Measurements from ENCODE around the gene SLC37A2.
"Not testable (repeated sequence)": the region's sequence is repeated elsewhere in the genome, so short reads cannot be mapped to it uniquely, and the experiment has no call there.

Gene SLC37A2

DNA sequence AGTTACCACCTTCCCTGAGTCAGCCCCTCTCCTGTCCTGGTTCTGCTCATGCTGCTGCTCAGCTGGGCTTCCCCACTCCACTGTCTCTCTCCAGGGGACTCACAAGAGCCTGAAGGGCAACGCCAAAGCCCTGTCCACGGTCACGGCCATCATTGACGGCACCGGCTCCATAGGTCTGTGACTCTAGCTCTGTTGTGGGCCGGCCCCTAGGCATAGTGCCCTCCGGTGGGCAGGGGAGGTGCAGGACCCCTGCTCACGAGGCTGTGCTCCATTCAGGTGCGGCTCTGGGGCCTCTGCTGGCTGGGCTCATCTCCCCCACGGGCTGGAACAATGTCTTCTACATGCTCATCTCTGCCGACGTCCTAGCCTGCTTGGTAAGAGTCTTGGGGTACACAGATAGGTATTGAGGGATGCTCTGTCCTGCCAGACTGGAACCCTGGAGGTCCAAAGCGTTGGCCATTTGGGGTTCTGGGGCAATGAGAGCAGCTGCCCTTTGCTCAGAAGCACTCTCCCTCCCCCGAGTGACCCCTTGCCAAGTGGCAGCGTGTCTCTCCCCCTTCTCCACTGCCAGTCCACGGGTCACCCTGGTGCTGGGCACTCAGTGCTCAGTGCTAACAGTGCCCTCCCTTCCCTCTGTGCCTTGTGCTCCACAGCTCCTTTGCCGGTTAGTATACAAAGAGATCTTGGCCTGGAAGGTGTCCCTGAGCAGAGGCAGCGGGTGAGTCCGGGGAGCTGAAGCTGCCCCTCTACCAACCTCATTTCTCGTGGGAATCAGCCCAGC, 22.4 kb downstream of the SLC37A2 start:
- DNase-seq: no peak

DNA sequence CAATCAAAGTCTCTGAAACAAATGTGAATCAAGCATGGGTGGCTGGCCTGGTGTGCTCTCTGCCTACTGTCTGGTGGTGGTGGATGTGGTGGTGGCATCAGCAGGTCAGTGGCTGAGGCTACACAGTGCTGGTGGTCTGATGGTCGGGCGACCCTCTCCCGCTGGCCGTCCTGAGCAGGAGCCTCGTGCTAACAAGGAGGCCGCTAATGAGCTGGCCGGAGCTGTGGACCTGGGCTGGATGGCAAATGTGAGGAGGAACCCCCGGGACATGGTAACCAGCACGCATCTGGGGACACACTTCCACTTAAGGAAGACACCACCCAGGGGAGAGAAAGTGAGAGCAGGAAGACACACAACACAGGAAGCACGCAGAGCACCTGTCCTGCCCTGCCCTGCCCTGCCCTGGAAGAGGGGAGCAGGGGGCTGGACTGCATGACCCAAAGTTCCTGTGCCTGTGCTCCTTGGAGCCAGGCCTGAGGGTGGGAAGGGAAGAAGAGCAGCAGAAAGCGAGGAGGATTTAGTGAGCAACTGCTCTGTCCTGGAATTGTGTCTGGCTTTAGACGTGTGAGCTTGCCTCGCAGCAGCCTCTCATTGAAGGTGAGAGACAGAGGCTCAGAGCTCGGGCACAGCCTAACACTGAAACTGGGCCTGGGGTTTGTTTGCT, 23.7 kb downstream of the SLC37A2 start:
- DNase-seq: no peak

DNA sequence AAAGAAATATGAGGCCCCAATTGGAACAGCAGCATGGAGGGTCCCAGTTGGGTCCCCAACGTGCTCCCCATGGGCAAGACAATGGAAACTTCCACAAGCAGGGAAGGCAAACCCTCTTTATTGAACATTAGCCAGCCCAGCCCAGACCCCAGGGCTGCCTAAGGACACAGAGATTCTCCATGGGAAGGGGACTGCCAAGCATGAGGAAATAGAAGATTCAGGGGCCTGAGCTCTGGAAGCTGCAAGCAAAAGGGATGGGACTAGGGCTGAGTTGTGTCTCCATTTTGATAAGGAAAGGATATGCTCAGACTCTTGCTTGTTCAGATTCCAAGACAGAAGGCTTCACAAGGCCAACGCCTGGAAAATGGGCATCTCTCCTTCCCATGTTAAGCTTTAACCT, 25.0 kb downstream of the SLC37A2 start:
- DNase-seq: no peak

DNA sequence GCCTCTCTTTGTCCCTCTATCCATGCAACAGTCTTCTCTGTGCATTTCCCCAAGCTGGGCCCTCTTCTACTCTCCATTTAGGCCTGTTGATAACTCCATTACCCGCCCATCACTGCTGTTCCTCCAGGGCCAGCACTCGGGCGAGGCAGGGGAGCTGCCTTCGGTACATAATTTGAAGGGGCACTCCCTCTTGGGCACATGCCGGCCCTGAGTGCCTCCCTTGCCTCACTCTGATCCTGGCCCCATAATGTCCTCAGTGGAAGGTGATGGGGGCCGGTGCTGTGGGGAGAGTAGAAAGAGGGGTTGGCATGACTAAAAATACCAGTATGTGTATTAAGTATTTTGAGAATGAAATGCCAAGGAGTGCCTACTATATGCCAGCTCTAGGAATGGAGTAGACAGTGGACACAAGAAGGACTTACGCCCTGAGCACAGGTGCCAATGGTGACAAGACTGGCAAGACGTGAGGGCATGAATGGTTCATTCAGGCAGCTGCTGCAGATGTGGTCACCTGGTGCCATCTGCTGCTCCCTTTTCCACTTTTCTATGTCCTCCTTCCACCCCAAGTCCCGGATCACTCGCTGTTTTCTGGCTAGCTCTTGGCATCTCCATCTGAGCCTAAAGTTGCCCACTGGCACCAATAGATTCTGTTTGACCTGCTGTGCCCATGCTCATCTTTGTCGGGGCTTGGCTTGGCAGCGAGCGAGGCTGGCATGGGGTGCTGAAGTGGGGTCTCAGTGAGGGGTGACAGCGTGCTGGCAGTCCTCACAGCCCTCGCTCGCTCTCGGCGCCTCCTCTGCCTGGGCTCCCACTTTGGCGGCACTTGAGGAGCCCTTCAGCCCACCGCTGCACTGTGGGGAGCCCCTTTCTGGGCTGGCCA, 25.7 kb downstream of the SLC37A2 start:
- DNase-seq: no peak

DNA sequence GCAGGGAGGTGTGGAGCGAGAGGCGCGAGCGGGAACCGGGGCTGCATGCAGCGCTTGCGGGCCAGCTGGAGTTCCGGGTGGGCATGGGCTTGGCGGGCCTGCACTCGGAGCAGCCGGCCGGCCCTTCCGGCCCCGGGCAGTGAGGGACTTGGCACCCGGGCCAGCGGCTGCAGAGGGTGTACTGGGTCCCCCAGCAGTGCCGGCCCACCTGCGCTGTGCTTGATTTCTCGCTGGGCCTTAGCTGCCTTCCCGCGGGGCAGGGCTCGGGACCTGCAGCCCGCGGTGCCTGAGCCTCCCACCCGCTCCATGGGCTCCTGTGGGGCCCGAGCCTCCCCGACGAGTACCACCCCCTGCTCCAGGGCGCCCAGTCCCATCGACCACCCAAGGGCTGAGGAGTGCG, 26.4 kb downstream of the SLC37A2 start:
- DNase-seq: not testable (repeated sequence)

DNA sequence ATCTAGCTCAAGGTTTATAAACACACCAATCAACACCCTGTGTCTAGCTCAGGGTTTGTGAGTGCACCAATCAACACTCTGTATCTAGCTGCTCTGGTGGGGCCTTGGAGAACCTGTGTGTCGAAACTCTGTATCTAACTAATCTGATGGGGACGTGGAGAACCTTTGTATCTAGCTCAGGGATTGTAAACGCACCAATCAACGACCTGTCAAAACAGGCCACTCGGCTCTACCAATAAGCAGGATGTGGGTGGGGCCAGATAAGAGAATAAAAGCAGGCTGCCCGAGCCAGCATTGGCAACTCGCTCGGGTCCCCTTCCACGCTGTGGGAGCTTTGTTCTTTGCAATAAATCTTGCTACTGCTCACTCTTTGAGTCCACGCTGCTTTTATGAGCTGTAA, 27.0 kb downstream of the SLC37A2 start:
- not testable (repeated sequence) for DNase-seq

DNA sequence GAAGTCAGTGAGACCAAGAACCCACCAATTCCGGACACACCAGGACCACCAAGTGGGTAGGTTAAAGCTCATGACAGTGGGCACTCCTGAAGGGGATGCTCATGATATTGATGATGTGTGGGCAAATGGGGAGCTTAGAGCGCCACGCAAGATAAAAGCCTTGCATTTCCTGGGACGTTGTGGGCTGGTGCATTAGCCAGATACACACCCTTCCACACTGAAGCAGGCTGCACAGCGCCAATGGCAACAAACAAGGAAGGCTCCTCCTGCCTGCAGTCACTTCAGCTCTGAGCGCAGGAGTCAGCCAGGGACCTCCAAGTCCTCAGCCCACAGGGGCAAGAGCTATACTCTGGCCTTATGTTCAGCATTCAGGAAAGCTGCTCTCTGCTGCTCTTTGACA, 27.7 kb downstream of the SLC37A2 start:
- DNase-seq: no peak

DNA sequence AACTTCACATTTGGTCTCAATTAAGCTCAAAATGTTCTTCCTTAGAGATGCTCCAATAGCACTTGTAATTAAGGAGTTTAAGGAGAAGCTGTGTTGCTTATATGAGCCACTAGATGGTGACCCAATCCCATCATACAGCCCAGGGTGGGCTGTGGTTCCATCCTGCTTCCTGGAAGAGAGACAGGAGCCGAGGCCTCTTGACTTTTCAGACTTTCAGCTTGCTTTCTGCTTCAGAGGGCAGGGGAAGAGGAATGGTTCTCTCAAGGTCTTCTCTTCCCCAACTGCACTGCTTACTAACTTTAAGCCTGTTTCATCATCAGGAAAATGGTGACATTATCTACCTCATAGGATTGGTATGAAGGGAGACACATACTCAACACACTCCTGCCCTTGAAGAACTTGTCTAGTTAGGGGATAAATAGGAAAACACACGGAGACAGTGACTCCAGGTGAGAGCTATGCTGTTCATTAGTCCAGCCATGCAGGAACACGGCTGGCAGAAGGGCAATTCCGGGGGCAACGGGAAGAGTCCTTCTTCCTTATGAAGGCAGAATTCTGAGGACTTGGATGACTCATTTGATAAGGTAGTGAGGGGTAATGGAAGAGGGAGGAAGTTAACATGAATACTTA, 28.3 kb downstream of the SLC37A2 start:
- DNase-seq: no peak

DNA sequence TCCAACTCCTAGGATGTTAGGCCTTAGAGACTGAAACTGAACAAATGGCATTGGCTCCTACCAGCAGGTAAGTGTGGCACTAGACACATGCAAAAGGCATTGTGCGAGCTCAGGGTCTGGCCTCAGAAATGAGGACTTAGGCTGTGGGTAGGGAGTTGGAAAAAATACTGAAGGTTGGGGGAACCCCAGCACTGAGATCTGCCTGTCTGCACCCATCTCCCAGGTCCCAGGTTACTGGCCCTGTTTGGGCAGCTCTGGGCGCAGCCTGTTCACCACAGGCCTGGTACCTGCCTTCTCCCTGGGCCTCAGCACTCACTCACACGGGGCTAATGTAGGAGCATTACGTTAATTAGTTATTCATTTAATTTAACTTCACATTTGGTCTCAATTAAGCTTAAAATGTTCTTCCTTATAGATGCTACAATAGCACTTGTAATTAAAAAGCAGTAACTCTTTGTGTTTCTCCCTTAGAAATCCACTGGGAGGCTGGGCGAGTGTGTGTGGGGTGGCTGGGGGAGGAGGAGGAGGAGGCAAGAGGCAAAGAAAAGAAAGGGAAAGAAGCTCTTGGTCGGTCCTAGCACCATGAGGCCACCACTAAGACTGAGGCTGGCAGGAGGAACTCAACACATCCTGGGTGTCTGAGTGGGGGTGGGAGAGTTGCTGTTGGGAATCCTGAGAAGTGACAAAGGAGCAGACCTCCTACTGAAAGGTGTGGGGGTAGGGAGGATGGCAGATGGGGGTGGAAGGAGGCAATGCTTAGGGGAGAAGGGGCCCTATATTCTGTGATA, 29.0 kb downstream of the SLC37A2 start:
- no peak for DNase-seq

DNA sequence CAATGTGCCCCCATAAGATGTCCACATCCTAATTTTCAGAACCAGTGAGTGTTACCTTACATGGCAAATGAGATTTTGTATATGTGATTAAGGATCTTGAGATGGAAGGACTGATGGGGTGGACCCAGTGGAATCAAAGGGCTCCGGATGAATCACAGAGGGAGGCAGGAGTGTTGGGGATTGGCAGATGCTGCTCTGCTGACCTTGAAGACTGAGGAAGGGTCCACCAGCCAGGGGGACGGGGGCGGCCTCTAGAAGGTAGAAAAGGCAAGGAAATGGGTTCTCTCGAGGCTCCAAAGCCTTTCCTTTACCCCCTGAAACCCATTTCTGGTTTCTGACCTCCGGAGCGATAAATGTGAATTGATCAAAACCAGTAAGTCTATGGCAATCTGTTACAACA, 29.6 kb downstream of the SLC37A2 start:
- no peak for DNase-seq

DNA sequence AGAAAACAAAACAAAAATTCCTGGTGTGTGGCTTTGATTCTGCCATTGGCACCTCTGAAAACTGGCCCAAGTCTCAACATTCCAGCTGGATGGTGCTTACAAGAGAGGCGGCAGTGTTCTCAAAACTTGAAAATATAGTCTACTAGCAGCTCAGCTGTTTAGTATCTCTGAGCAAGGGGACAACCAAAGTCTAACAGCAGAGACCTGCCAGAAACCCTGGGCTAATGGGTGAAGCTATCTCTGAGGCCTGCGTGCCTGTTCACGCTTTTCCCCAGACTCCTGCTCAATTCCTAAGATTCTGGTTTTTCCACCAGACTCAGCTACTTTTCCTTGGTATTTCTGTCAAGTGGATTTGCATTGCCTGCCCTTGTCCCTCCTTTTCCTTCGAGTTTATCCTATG, 30.4 kb downstream of the SLC37A2 start:
- DNase-seq: no peak

DNA sequence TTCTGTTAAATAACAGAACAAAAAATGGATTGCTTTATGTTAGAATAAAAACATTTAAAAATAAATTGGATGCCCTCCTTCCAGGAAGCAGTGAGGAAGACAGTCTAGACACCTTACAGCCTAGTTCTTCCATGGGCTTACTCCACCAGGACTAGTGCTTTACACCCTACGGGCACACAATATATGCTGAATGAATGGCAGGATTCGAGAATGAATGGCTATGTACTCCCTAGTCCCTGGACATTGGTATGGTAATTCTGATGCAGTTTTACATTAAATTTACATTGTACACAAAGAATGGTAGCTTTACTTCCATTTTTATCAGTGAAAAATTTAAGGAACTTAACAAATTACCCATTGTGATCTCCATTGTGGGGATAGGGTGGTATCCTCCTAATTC, 31.6 kb downstream of the SLC37A2 start:
- no peak for DNase-seq

DNA sequence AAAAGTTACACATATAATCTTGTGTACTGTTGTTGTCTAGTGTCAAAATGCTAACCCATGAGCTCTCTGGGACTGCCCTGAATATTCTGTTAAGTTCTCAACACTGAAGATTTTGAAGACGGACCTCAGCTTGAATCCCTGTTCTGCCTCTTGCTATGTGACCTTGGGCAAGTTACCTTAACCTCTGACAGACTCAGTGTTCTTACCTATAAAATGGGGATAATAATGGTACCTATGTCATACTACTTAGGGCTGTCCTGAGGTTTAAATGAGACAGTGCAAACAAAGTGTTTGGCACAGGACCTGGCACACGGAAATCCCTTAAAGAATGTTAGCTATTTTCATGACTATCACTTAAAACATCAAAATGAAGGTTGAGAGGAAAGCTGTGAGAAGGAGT, 37.0 kb downstream of the SLC37A2 start:
- DNase-seq: no peak

DNA sequence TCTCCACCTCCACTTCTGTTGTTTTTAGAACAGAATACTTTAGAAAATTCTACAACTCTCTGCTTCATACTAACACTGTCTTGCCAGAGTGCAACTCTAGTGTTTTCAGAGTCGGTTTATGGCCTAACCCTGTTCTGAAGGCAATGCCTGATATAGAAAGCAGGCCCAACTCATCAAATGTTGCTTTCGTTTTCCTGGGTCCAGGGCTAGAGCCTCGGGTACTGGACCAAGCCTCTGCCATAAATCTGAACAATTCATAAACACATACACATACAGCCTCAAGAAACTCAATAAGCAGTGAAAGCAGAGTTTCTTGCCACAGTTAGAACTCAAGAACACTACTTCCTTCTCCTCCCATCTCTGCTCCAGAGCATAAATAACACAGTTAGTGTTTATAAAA, 38.5 kb downstream of the SLC37A2 start:
- no peak for DNase-seq

DNA sequence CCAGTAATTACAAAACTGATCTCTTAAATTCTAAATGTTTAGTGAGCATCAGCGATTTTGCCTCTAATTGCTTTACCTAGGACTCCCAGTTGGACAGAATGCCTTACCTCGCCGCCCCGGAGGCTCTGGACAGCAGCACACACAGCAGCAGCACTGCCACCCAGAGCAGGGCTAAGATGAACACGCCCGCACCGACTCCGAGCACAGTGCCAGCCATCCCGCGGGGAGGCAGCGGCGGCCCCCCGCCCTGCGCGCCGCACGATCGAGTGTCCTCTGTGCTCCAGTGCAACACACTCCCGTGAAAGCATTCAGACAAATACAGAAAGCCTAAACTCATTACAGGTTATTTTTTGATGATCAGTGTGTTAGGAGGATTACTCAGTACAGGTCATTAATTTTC, 38.9 kb downstream of the SLC37A2 start:
- no peak for DNase-seq

DNA sequence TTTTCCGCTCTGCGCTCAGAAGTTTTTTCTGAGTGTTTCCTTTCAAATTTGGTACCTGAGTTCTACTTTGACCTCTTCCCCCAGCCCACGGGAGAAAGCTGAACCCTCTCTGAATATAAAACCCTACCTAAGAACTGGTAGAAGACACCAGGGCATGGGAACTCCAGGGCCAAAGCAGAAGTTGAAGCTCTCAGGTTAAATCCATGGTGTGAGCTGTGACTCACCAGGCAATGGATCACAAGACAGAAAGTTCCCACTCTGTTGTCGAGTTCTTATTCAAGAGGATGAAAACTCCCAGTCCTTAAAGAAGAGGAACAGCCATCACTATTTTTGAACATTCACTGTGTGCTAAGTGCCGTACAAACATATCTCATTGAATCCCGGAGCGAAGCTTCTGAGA, 39.4 kb downstream of the SLC37A2 start:
- DNase-seq: no peak

DNA sequence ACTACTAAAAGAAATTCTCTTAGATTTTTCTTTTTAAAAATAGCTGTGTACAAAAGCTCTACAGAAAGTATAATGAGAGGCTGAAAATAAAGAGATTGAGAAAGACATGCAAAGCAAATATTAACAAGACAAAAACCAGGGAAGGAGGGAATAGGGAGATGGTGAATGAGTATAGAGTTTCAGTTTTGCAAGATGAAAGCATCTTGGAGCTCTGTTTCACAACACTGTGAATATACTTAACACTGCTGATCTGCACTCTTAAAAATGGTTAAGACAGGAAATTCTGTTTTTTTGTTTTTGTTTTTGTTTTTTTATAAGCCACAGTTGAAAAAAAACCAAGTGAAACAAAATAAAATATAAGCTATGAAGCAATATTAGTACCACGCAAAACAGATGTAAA, 42.8 kb downstream of the SLC37A2 start:
- no peak for DNase-seq

DNA sequence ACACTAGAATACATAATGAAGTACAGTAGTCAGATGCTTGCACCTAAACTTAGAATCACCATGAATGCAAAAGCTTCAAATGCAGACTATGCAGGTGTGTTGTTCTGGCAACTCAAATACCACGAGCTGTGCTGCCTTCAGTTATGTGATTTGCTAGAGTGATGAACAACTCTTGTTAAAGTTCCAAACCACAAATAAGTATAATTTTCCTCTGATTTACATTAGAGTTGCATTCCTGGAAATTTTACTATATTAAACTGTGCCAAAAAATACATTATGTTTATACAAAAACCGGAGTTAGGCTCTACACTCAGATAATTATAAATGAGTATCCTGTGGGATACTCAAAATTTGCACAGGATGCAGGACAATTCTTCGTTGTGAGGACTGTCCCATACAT, 45.4 kb downstream of the SLC37A2 start:
- no peak for DNase-seq

DNA sequence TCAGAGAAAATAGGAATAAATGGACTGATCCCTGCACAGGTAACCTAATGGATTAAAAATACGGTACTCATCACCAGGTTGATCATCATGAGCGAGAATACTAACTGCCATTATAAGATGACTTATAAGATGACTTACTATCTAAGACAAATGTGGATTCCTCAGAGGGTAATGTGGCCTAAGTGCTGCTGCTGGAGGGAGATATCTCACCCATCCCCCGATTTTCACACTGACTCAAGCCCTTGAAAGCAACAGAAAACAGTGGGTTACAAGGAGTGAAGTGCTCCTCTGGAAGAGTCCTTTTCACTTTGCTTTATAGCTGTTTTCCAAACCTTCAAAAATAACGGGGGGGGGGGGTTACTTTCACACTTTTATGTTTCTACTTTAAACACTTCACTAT, 47.4 kb downstream of the SLC37A2 start:
- DNase-seq: no peak

DNA sequence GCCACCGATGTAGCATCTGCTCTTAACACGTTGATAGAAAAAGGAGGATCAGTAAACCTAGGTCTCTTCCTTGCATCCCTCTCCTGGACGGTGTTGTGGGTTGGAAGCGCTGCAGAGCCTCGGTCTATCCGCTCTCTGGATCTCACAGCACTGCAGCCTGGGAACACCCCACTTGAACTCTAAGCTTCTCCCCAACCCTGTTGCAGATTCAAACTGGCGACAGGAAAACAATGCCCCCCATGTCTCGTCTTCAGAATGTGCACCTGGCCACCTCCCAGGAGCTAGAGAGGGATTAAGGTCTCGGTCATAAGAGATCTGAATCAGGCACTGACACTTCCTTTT, 47.9 kb downstream of the SLC37A2 start:
- DNase-seq: no peak

DNA sequence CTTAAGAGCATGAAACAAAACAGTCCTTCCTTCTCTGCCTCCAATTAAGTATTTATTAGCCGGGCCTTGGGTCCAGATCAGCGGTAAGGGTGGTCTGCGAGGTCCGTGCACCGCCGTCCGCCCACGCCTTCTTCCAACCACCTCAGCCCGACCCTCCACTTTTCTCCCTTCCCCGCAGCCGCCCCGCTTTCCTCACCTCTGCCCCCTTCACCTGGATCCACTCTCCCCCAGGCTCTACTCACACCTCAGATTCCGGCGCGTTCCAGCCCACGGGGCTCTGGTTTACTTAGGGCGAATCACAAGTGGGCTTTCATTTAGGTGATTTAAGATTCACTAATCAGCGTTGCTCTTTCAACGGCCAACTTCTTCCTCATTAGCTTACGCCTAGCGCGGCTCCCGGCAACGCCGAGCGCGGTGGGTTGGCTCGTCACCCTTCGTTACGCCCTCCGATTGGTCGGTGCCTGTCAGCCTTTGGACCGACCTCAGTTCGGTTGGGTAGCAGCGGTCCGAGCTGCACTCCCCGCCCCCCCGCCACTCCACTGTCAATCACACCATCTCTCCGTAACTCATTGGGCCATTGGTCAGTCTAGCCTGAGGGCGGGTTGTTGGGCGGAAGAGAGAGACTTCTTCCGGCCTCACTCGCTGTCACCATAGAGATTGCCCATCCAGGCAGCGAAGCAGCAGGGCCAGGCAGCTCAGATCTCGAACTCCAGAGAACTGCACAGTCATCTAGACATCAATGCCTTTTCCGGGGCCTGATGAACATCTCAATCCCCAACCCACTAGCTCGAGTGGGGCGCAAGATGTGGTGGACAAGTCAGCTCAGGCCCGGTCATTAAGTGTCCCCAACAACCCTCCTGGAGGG, 48.5 kb downstream of the SLC37A2 start, which contains the start of gene TMEM218:
Gene TMEM218, minus strand, starts transcription at position 284 of the 865 bp plus-strand sequence. CDS start 9,385 bp downstream, outside the sequence.
- DNase-seq: peak; percentile 95
